HepG2 (cell line): ENCODE measurements around the gene ZNF512B. TPM values are rescaled to one million over a fixed set of nuclear protein-coding genes. Genes with fewer than 3 reads are reported as not detected.

Experiments
- ADNP ChIP-seq: sonication (generic); formaldehyde crosslinking; IDR thresholded peaks from 2 replicates; pipeline ENCODE4 v1.4.0; 2020; ENCODE audit warnings: missing genetic modification reagents
- HMGXB4 ChIP-seq, 2 experiments: sonication (generic) in 1 of 2; formaldehyde crosslinking in 1 of 2; IDR thresholded peaks; 2 replicates each; pipeline versions ENCODE4 v1.4.0 to v1.6.1; 2018 to 2020; ENCODE audit warnings: missing genetic modification reagents in 2 of 2, borderline replicate concordance in 1 of 2, low read depth in 1 of 2, mild to moderate bottlenecking in 1 of 2, missing biosample characterization in 1 of 2
- KLF6 ChIP-seq: IDR thresholded peaks from 2 replicates; pipeline ENCODE4 v1.8.0; 2016; ENCODE audit warnings: missing biosample characterization, missing genetic modification reagents
- NBN ChIP-seq: fragments of 450-650 bp; conservative IDR thresholded peaks from 2 replicates; pipeline ENCODE4 v1.6.1; 2017
- RBAK ChIP-seq: sonication (generic); formaldehyde crosslinking; IDR thresholded peaks from 2 replicates; pipeline ENCODE4 v1.5.1; 2020; ENCODE audit warnings: mild to moderate bottlenecking, missing genetic modification reagents
- ZBTB37 ChIP-seq: sonication (generic); formaldehyde crosslinking; IDR thresholded peaks from 2 replicates; pipeline ENCODE4 v1.4.0; 2020; ENCODE audit warnings: mild to moderate bottlenecking, missing genetic modification reagents
- ZBTB38 ChIP-seq: sonication (generic); formaldehyde crosslinking; IDR thresholded peaks from 2 replicates; pipeline ENCODE4 v1.5.1; 2020; ENCODE audit warnings: mild to moderate bottlenecking, missing genetic modification reagents
- ZC3H13 ChIP-seq: sonication (generic); formaldehyde crosslinking; IDR thresholded peaks from 2 replicates; pipeline ENCODE4 v1.8.1; 2023; ENCODE audit warnings: mild to moderate bottlenecking, missing genetic modification reagents, moderate library complexity
- ZNF160 ChIP-seq: sonication (generic); formaldehyde crosslinking; IDR thresholded peaks from 2 replicates; pipeline ENCODE4 v1.8.0; 2022; ENCODE audit warnings: mild to moderate bottlenecking, inconsistent platforms, missing genetic modification reagents
- polyA plus RNA-seq, 8 experiments: library from polyadenylated mRNA; depleted of rRNA in 3 of 8; stranded (reverse) in 7 of 8; unstranded in 1 of 8; fragments of >200 nt; fragmentation: Illumina TruSeq in 4 of 8; extraction: Trizol in 4 of 8; gene quantifications; 2 replicates each; pipeline versions ENCODE4 v1.2.1 to v1.2.3, GENCODE V29; 2011 to 2016; ENCODE audit warnings: low read depth in 4 of 8, missing spikeins in 1 of 8, mixed read lengths in 1 of 8; ENCODE audit not compliant: insufficient read depth in 1 of 8
- total RNA-seq, 5 experiments: library from RNA; depleted of rRNA; stranded (reverse); fragments of >200 nt; fragmentation: Illumina TruSeq; extraction: Trizol; gene quantifications; 2 replicates each; pipeline ENCODE4 v1.2.3, GENCODE V29; 2016; ENCODE audit warnings: low read depth in 1 of 5
- TF ChIP-seq, protein P1 (sequence below): sonication (generic); formaldehyde crosslinking; IDR thresholded peaks from 2 replicates; pipeline ENCODE4 v1.4.0; 2020; ENCODE audit warnings: missing genetic modification reagents, borderline replicate concordance
- TF ChIP-seq, protein P2 (sequence below): sonication (generic); formaldehyde crosslinking; IDR thresholded peaks from 2 replicates; pipeline ENCODE4 v1.5.1; 2020; ENCODE audit warnings: mild to moderate bottlenecking, missing genetic modification reagents, moderate library complexity
- TF ChIP-seq, protein P3 (sequence below): sonication (generic); formaldehyde crosslinking; IDR thresholded peaks from 2 replicates; pipeline ENCODE4 v1.8.0; 2022; ENCODE audit warnings: mild to moderate bottlenecking, missing genetic modification reagents, borderline replicate concordance

The ZNF512B gene
- total and polyA plus RNA-seq, 2 of the 13 experiments (the other 11 are each of a cell fraction or from before 2014, with no cell fraction given), result 11.5 to 30.6 TPM

DNA sequence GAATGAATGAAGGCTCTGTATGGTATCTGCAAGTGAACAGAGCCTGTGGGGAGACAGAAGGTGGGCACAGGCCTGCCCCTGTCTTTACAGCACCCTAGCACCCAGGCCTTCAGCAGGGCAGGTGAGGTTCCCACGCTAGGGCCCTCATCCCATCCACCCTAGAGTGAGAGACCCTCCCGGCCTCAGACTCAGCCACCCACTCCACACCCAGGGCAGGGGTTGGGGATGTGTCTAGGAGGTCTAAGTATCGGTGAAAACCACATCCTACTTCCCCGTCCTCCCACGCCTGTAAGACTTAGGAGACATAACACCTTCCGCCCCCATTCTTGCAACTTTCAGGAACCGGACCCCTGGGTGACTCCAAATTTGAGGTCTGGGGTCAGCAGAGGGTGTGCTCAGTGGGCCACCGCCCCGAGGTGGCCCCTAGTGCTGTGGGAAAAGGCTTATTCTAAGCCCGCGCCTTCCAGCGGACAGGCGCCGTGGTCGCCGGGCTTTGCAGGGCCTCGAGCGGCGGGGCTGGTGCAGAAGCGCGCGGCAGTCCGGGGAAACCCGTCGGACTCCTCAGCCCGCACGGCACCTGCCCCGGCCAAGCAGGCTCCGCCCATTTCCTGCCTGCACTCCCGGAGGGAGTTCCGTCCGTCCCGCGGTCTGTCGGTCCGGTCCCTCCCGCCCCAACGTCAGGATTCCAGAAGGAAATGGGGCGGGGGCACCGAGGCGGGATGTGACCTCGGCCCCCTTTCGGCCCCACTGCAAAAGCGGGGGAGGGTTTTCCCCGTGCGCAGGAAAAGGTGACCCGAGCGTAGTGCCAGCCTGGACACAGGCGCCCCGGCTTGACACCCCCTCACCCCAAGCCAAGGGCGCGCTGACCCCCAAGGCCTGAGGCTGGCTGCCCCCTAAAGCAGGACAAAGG, 8.8 kb upstream of the ZNF512B start (continued):
- TF ChIP-seq, protein P1, sequence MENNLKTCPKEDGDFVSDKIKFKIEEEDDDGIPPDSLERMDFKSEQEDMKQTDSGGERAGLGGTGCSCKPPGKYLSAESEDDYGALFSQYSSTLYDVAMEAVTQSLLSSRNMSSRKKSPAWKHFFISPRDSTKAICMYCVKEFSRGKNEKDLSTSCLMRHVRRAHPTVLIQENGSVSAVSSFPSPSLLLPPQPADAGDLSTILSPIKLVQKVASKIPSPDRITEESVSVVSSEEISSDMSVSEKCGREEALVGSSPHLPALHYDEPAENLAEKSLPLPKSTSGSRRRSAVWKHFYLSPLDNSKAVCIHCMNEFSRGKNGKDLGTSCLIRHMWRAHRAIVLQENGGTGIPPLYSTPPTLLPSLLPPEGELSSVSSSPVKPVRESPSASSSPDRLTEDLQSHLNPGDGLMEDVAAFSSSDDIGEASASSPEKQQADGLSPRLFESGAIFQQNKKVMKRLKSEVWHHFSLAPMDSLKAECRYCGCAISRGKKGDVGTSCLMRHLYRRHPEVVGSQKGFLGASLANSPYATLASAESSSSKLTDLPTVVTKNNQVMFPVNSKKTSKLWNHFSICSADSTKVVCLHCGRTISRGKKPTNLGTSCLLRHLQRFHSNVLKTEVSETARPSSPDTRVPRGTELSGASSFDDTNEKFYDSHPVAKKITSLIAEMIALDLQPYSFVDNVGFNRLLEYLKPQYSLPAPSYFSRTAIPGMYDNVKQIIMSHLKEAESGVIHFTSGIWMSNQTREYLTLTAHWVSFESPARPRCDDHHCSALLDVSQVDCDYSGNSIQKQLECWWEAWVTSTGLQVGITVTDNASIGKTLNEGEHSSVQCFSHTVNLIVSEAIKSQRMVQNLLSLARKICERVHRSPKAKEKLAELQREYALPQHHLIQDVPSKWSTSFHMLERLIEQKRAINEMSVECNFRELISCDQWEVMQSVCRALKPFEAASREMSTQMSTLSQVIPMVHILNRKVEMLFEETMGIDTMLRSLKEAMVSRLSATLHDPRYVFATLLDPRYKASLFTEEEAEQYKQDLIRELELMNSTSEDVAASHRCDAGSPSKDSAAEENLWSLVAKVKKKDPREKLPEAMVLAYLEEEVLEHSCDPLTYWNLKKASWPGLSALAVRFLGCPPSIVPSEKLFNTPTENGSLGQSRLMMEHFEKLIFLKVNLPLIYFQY (CRISPR knock-in tag), result peak; percentile 85
- TF ChIP-seq ZC3H13 (CRISPR knock-in tag) (peak; percentile 82), KLF6 (CRISPR knock-in tag) (peak; percentile 90; the same call in 1 of the 2 replicates), HMGXB4 (CRISPR knock-in tag; IDR thresholded peaks at IDR 0.05; ENCODE audit: borderline replicate concordance in 1 of 2, low read depth in 1 of 2) (peak; percentile 82 to 84; a peak in 2 of 4 replicates), ZBTB38 (CRISPR knock-in tag) (peak; percentile 78), ZBTB37 (CRISPR knock-in tag) (no peak), ADNP (CRISPR knock-in tag) (no peak; the same call in 1 of the 2 replicates), NBN (no peak), ZNF160 (CRISPR knock-in tag) (peak; percentile 80), RBAK (CRISPR knock-in tag) (0 out of 2 replicates have a peak, but pooled peaks have one; percentile 34)
- TF ChIP-seq, protein P2, sequence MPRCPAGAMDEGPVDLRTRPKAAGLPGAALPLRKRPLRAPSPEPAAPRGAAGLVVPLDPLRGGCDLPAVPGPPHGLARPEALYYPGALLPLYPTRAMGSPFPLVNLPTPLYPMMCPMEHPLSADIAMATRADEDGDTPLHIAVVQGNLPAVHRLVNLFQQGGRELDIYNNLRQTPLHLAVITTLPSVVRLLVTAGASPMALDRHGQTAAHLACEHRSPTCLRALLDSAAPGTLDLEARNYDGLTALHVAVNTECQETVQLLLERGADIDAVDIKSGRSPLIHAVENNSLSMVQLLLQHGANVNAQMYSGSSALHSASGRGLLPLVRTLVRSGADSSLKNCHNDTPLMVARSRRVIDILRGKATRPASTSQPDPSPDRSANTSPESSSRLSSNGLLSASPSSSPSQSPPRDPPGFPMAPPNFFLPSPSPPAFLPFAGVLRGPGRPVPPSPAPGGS (CRISPR knock-in tag), result peak; percentile 93
- TF ChIP-seq, protein P3, sequence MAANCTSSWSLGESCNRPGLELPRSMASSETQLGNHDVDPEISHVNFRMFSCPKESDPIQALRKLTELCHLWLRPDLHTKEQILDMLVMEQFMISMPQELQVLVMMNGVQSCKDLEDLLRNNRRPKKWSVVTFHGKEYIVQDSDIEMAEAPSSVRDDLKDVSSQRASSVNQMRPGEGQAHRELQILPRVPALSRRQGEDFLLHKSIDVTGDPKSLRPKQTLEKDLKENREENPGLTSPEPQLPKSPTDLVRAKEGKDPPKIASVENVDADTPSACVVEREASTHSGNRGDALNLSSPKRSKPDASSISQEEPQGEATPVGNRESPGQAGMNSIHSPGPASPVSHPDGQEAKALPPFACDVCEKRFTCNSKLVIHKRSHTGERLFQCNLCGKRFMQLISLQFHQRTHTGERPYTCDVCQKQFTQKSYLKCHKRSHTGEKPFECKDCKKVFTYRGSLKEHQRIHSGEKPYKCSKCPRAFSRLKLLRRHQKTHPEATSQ (CRISPR knock-in tag), result no peak
